Endothelial cell of umbilical vein (primary cell): ENCODE results near the gene ZDHHC7. TPM values are rescaled to one million over a fixed set of nuclear protein-coding genes. Genes with fewer than 3 reads are reported as not detected.

Experiments used
- BruUV-seq: library from RNA; stranded (reverse); fragments of 400-500 nt; replicated peaks from 2 replicates; lab custom pipeline; 2021; lab: Mats Ljungman, UMichigan
- CTCF ChIA-PET: fragments of 300-600, 350-600 bp; sonication (Branson Sonifier 250); formaldehyde crosslinking; loops from one replicate; lab custom pipeline; 2021; ENCODE audit warnings: antibody characterized with exemption, inconsistent platforms; lab: Charles Lee
- POLR2A ChIA-PET: fragments of 300-600, 350-600 bp; sonication (Branson Sonifier 250); formaldehyde crosslinking; loops from one replicate; lab custom pipeline; 2021; ENCODE audit warnings: antibody characterized with exemption, inconsistent platforms; lab: Charles Lee
- DNase-seq: peaks from one replicate; pipeline ENCODE4 v3.0.0-alpha.2; 2011; ENCODE audit warnings: low read depth, low spot score
- FAIRE-seq: peaks from 2 replicates; lab custom pipeline; 2011; peaks lifted over from hg19 to GRCh38; lab: Jason Lieb, UNC
- H2AFZ ChIP-seq: 2 replicates; pipeline ENCODE4 v1.6.0; 2012; ENCODE audit warnings: low read depth, low read length, control low read depth, inconsistent platforms
- H3K27ac ChIP-seq: 2 replicates; pipeline ENCODE4 v1.5.1; 2011; ENCODE audit warnings: low read depth, mild to moderate bottlenecking, control low read depth, low read length, moderate library complexity; ENCODE audit not compliant: insufficient read depth
- H3K27me3 ChIP-seq, 2 experiments: 2 replicates each; pipeline versions ENCODE4 v1.6.0 to v1.6.1; 2011; ENCODE audit warnings: low read length in 2 of 2, mixed read lengths in 1 of 2; ENCODE audit not compliant: control insufficient read depth in 2 of 2, insufficient read depth in 2 of 2
- H3K36me3 ChIP-seq, 2 experiments: 2 replicates in 1 of 2; 3 replicates in 1 of 2; pipeline ENCODE4 v1.5.1; 2011; ENCODE audit warnings: low read length in 2 of 2, mild to moderate bottlenecking in 1 of 2, moderate library complexity in 1 of 2; ENCODE audit not compliant: control insufficient read depth in 2 of 2, insufficient read depth in 2 of 2; ENCODE audit errors: extremely low read depth in 1 of 2
- H3K4me1 ChIP-seq: 3 replicates; pipeline ENCODE4 v1.5.1; 2011; ENCODE audit warnings: mild to moderate bottlenecking, low read length; ENCODE audit not compliant: control insufficient read depth, insufficient read depth; ENCODE audit errors: extremely low read depth
- H3K4me2 ChIP-seq: 2 replicates; pipeline ENCODE4 v1.6.1; 2011; ENCODE audit warnings: low read length, control low read depth, mixed read lengths; ENCODE audit not compliant: insufficient read depth
- H3K4me3 ChIP-seq, 3 experiments: fragments of 200-600 bp in 1 of 3; sonication (generic), shearing (Covaris generic) in 1 of 3; replicated peaks in 1 of 3; 2 replicates each; pipeline ENCODE4 v1.5.1; 2011 to 2016; ENCODE audit warnings: control low read depth in 3 of 3, low read length in 3 of 3, mild to moderate bottlenecking in 2 of 3, inconsistent platforms in 1 of 3, low read depth in 1 of 3, moderate library complexity in 1 of 3; ENCODE audit not compliant: insufficient read depth in 1 of 3
- H3K79me2 ChIP-seq: 2 replicates; pipeline ENCODE4 v1.6.0; 2012; ENCODE audit warnings: low read length, inconsistent platforms; ENCODE audit not compliant: control insufficient read depth, insufficient read depth
- H3K9ac ChIP-seq: replicated peaks from 2 replicates; pipeline ENCODE3; 2011; ENCODE audit warnings: low read length, control low read depth; ENCODE audit not compliant: insufficient read depth; ENCODE audit errors: extremely low read depth
- H3K9me1 ChIP-seq: replicated peaks from 3 replicates; pipeline ENCODE4 v1.6.0; 2011; ENCODE audit warnings: mild to moderate bottlenecking, low read length; ENCODE audit not compliant: control insufficient read depth, insufficient read depth; ENCODE audit errors: extremely low read depth
- H3K9me3 ChIP-seq: replicated peaks from 2 replicates; pipeline ENCODE4 v1.5.1; 2012; ENCODE audit warnings: low read length, inconsistent platforms; ENCODE audit not compliant: control insufficient read depth, insufficient read depth
- H4K20me1 ChIP-seq: replicated peaks from 2 replicates; pipeline ENCODE3; 2011; ENCODE audit warnings: mild to moderate bottlenecking, low read length; ENCODE audit not compliant: control insufficient read depth, insufficient read depth; ENCODE audit errors: extremely low read depth
- CTCF ChIP-seq, 2 donors: IDR thresholded peaks; 1 replicate in 1 of 2; 2 replicates in 1 of 2; pipeline ENCODE4 v1.5.1; 2011; ENCODE audit warnings: low read length in 2 of 2, mild to moderate bottlenecking in 2 of 2, moderate library complexity in 2 of 2, control low read depth in 1 of 2, inconsistent platforms in 1 of 2, low read depth in 1 of 2; ENCODE audit not compliant: insufficient read depth in 1 of 2; ENCODE audit errors: extremely low read depth in 1 of 2
- EZH2 ChIP-seq: IDR thresholded peaks from 2 replicates; pipeline ENCODE4 v1.6.1; 2012; ENCODE audit warnings: borderline replicate concordance, low read depth, mild to moderate bottlenecking, moderate library complexity, low read length, inconsistent platforms; ENCODE audit not compliant: severe bottlenecking
- FOS ChIP-seq: IDR thresholded peaks from 2 replicates; pipeline ENCODE4 v1.6.1; 2011; ENCODE audit warnings: mild to moderate bottlenecking, low read length, moderate library complexity, borderline replicate concordance; ENCODE audit not compliant: insufficient read depth
- GATA2 ChIP-seq: IDR thresholded peaks from 2 replicates; pipeline ENCODE4 v1.7.0; 2011; ENCODE audit warnings: low read depth, mild to moderate bottlenecking, moderate library complexity, mixed read lengths, low read length; ENCODE audit not compliant: insufficient read length, insufficient read depth
- JUN ChIP-seq: IDR thresholded peaks from 2 replicates; pipeline ENCODE4 v1.6.1; 2011; ENCODE audit warnings: borderline replicate concordance, low read depth; ENCODE audit not compliant: insufficient read length, insufficient read depth
- MAX ChIP-seq: IDR thresholded peaks from 2 replicates; pipeline ENCODE4 v1.6.1; 2011; ENCODE audit not compliant: insufficient read depth, insufficient read length
- MYC ChIP-seq: IDR thresholded peaks from one replicate; pipeline ENCODE4 v1.6.1; 2011; ENCODE audit warnings: mild to moderate bottlenecking, low read depth, low read length
- POLR2A ChIP-seq: IDR thresholded peaks from 2 replicates; pipeline ENCODE4 v1.6.1; 2012; ENCODE audit warnings: low read depth, mild to moderate bottlenecking, control low read depth, low read length
- POLR2AphosphoS5 ChIP-seq: IDR thresholded peaks from 2 replicates; pipeline ENCODE4 v1.6.1; 2012; ENCODE audit warnings: low read depth, mild to moderate bottlenecking, control low read depth, low read length, moderate library complexity; ENCODE audit not compliant: insufficient read depth
- dilution Hi-C: fragments of 300-500 bp; cut with MboI; formaldehyde crosslinking; loops from one replicate; pipeline ENCODE4 v1.15.0; 2019; ENCODE audit warnings: low sequenced_read_pairs; ENCODE audit not compliant: extremely low pct_ligation_motif_present
- intact Hi-C: fragments of 100-400 bp; cut with micrococcal nuclease; formaldehyde crosslinking; loops from one replicate; pipeline ENCODE4 v1.10.0; 2022
- polyA plus RNA-seq, 4 experiments: library from polyadenylated mRNA; depleted of rRNA in 3 of 4; stranded (reverse) in 3 of 4; unstranded in 1 of 4; fragments of >200 nt; gene quantifications; 2 replicates each; pipeline versions ENCODE4 v1.2.1 to v1.2.3, GENCODE V29; 2011 to 2012; ENCODE audit warnings: missing spikeins in 1 of 4
- total RNA-seq: library from RNA; stranded (reverse); gene quantifications from 2 replicates; pipeline ENCODE4 v1.2.3, GENCODE V29; 2021

ZDHHC7 gene
- total and polyA plus RNA-seq, 2 donors (not counting 3 experiments of a cell fraction or from before 2014, with no cell fraction given) = 44.1 to 46.2 TPM

GRCh38 chr16:84999200-84999599, 12.1 kb downstream of the ZDHHC7 start:
- Histone ChIP-seq H3K79me2 (peaks cover 64% of the 10 kb centered on the region), H3K36me3 (peaks cover 2 to 3% of the 10 kb centered on the region in 2 experiments), H3K4me1 (peaks cover 22% of the 10 kb centered on the region), H4K20me1 (no peaks in the 10 kb centered on the region), H3K9me3 (no peaks in the 10 kb centered on the region), H2AFZ (no peak overlapping the region), H3K9me1 (no peaks in the 10 kb centered on the region), H3K4me3 (no peak overlapping the region), H3K27me3 (no peaks in the 10 kb centered on the region), H3K4me2 (peak overlapping the region; percentile 79), H3K9ac (peak overlapping the region; percentile 24), H3K27ac (peak overlapping the region; percentile 69)
- TF ChIP-seq POLR2A = no peak
- TF ChIP-seq EZH2 = no peak
- peak; percentile 64 for TF ChIP-seq FOS
- no peak for TF ChIP-seq GATA2
- no peak for TF ChIP-seq MAX
- no peak for TF ChIP-seq CTCF (IDR thresholded peaks at IDR 0.05; ENCODE audit: extremely low read depth in 1 of 2, insufficient read depth in 1 of 2, low read depth in 1 of 2, low read length in 2 of 2)
- no peak for TF ChIP-seq MYC
- TF ChIP-seq POLR2AphosphoS5 = no peak
- peak; percentile 45 for TF ChIP-seq JUN
- dilution Hi-C loops = no loop called here
- FAIRE-seq (peak; percentile 74), DNase-seq (peak; percentile 69)
- CTCF ChIA-PET = interaction anchor here (0.7 to 2.6 kb wide), 2 partner anchors 17 to 88 kb away, joined by 3 to 12 read pairs; no protein-coding TSS in a partner anchor
- BruUV-seq = no TSS peak
- POLR2A ChIA-PET = no interaction called here
- intact Hi-C loops = no loop called here
